Chondrocyte (in vitro differentiated cells): ENCODE data around the gene LZTFL1. TPM values are rescaled to one million over a fixed set of nuclear protein-coding genes. Genes with fewer than 3 reads are reported as not detected.

Source experiments
- DNase-seq: peaks from one replicate; pipeline ENCODE4 v3.0.0; 2021; ENCODE audit warnings: mixed read lengths, low spot score
- H3K27ac Mint-ChIP-seq: one replicate; pipeline ENCODE4 v1.8.0; 2021; ENCODE audit warnings: mild to moderate bottlenecking, moderate library complexity, mixed read lengths; ENCODE audit not compliant: unreplicated experiment
- H3K27me3 Mint-ChIP-seq: 2 replicates; pipeline ENCODE4 v1.8.0; 2021; ENCODE audit warnings: low read depth, mixed read lengths
- H3K36me3 Mint-ChIP-seq: 2 replicates; pipeline ENCODE4 v1.8.0; 2021; ENCODE audit warnings: low read depth, mixed read lengths
- H3K4me1 Mint-ChIP-seq: 2 replicates; pipeline ENCODE4 v1.8.0; 2021; ENCODE audit warnings: low read depth, mild to moderate bottlenecking, mixed read lengths
- H3K4me3 Mint-ChIP-seq: one replicate; pipeline ENCODE4 v1.8.0; 2021; ENCODE audit warnings: mild to moderate bottlenecking, moderate library complexity, mixed read lengths; ENCODE audit not compliant: unreplicated experiment
- H3K9me3 Mint-ChIP-seq: 2 replicates; pipeline ENCODE4 v1.8.0; 2021; ENCODE audit warnings: low read depth, mixed read lengths
- CTCF ChIP-seq: fragments of 200-600 bp; sonication (generic); IDR thresholded peaks from 2 replicates; pipeline ENCODE4 v1.5.0; 2021; ENCODE audit warnings: antibody characterized with exemption, mild to moderate bottlenecking, moderate library complexity
- total RNA-seq: library from RNA; stranded (reverse); gene quantifications from 3 replicates; pipeline ENCODE4 v1.2.1, GENCODE V29; 2021

The LZTFL1 gene
- total RNA-seq, 1 donor from 2014 or later: 18.1 TPM

DNA sequence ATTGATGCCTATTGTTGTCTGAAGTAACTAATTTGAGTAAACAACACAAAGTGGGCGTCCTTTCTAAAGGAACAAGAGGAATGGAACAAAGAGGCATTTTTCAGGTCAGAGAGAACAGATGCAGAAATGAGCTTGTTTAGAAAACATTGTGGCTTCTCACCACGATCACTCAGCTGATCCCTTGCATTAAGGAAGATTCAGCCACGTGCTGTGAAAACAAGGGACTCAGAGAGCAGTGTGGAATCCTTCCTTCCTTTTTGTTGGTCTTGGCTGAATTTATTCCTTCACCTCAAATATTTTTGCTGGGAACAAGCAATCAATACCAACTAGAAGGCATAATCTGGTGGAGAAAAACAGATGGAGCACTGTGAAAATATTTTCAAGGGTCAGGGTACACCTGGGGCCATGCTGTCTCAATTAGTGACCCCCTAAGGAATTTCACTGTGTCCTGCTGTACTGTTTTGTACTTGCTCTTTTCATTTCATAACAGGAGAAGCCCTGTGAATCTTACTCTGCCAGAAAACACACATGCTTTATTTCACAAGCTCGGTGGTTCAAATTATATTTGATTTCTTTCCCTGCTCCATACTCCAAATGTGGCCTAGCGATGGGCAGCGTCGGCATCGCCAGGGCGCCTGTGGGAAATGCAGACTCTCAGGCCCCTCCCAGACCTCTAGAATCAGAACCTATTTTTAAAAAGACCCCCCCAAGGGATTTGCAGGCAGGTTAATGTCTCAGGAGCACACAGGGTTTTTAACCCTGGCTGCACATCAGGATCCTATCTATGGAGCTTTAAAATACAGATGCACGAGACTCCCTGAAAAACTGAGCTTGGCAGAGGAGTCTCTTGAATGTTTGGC lies 34.0 kb downstream of the LZTFL1 start:
- no peaks in the 10 kb centered on the region for H3K4me1 Mint-ChIP-seq
- H3K36me3 Mint-ChIP-seq: peaks cover 8% of the 10 kb centered on the region
- H3K4me3 Mint-ChIP-seq: no peak overlapping the region
- H3K27ac Mint-ChIP-seq: no peak overlapping the region
- no peak for TF ChIP-seq CTCF
- H3K27me3 Mint-ChIP-seq: no peaks in the 10 kb centered on the region
- H3K9me3 Mint-ChIP-seq: peaks cover 7% of the 10 kb centered on the region
- no peak for DNase-seq

DNA sequence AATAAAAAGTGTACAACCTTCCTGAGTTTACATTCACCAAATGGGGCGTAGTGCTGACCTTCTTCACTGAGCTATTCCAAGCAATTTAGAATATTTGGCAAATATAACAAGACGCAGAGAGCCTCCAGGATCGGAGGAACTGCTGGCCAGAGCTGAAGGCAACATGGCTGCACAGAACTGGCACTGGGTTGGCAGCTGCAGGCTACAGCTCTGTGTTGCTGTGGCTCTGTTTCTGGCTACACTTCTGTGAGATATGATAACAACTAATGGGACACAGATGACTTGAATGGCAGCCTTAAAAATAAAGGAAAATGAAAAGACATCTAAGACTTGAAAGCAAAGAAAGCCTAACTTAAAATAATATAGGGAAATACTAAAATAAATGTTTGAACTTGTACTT lies 34.8 kb downstream of the LZTFL1 start:
- H3K4me1 Mint-ChIP-seq: no peaks in the 10 kb centered on the region
- no peak for TF ChIP-seq CTCF

GRCh38 chr3:45806072-45806471 lies 35.8 kb downstream of the LZTFL1 start:
- Mint-ChIP-seq H3K4me3 (no peak overlapping the region), H3K27ac (no peak overlapping the region), H3K27me3 (no peaks in the 10 kb centered on the region), H3K4me1 (no peaks in the 10 kb centered on the region), H3K36me3 (peaks cover 8% of the 10 kb centered on the region), H3K9me3 (peaks cover 7% of the 10 kb centered on the region)
- no peak for TF ChIP-seq CTCF
- no peak for DNase-seq

More for the DNA sequence above, 34.8 kb downstream of the LZTFL1 start:
- H3K9me3 Mint-ChIP-seq: peaks cover 7% of the 10 kb centered on the region
- no peak overlapping the region for H3K4me3 Mint-ChIP-seq
- no peaks in the 10 kb centered on the region for H3K27me3 Mint-ChIP-seq
- H3K27ac Mint-ChIP-seq: no peak overlapping the region
- no peak for DNase-seq
- H3K36me3 Mint-ChIP-seq: peaks cover 8% of the 10 kb centered on the region

DNA sequence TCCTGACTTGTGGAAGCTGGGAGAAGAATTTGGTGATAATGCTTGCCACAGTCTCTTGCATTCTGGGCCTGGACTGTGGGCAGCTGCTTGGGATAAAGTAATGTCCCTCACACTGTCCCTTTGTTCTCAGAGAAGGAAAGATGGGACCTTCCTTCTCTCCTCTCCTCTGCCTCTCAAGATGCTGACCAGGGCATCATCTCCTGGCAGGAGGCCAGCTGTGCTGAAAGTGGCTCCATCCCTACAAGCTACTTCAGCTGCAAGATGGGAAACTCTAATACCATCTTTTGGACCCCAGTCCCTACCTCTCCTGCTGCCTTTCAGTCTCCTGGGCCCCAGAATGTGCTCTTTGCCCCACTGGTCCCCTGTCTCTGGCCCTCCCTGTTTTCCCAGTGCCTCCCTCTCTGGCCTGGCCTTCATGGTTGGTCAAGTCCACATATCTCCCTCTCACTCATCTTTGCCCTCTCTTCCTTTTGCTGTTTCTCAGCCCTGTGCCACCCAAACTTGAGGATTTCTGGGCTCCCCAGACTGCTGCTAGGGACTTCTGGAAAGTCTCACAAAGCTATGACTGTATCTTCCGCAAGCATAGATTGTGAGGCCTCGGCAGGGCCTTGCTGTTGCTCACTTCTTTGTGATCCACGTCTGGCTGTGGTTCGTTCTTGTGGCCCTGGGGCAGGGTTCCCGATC lies 38.5 kb downstream of the LZTFL1 start:
- H3K4me1 Mint-ChIP-seq: no peaks in the 10 kb centered on the region
- H3K4me3 Mint-ChIP-seq: no peak overlapping the region
- H3K9me3 Mint-ChIP-seq: peaks cover 7% of the 10 kb centered on the region
- H3K27me3 Mint-ChIP-seq: peaks cover 13% of the 10 kb centered on the region
- peaks cover 6% of the 10 kb centered on the region for H3K36me3 Mint-ChIP-seq
- no peak for TF ChIP-seq CTCF
- no peak overlapping the region for H3K27ac Mint-ChIP-seq
- no peak for DNase-seq

GRCh38 chr3:45802146-45802545 lies 39.8 kb downstream of the LZTFL1 start:
- peaks cover 6% of the 10 kb centered on the region for H3K36me3 Mint-ChIP-seq
- H3K9me3 Mint-ChIP-seq: peaks cover 7% of the 10 kb centered on the region
- H3K4me3 Mint-ChIP-seq: no peak overlapping the region
- no peak for TF ChIP-seq CTCF
- peaks cover 21% of the 10 kb centered on the region for H3K27me3 Mint-ChIP-seq
- DNase-seq: no peak
- H3K4me1 Mint-ChIP-seq: no peaks in the 10 kb centered on the region
- no peak overlapping the region for H3K27ac Mint-ChIP-seq
